A673 (cell line): ENCODE measurements around the gene RNF40.

ENCODE experiments used
- CTCF ChIP-seq: fragments of 300-800, 200-600 bp; sonication (generic); conservative IDR thresholded peaks from 2 replicates; pipeline ENCODE4 v1.5.1; 2017; ENCODE audit warnings: low read depth, mild to moderate bottlenecking, antibody characterized with exemption, low read length, moderate library complexity, mixed read lengths
- EZH2 ChIP-seq: fragments of 200-600 bp; sonication (generic); IDR thresholded peaks from 2 replicates; pipeline ENCODE4 v1.6.1; 2017; ENCODE audit warnings: borderline replicate concordance, low read depth, mild to moderate bottlenecking, mixed read lengths, antibody characterized with exemption, low read length; ENCODE audit not compliant: poor library complexity, severe bottlenecking

GRCh38 chr16:30760001-30760559 is 2.0 kb upstream of the RNF40 start:
- TF ChIP-seq CTCF, result no peak
- no peak for TF ChIP-seq EZH2
